K562 (cell line): Measurements from ENCODE around the gene ZMIZ1. TPM values are rescaled to one million over a fixed set of nuclear protein-coding genes. Genes with fewer than 3 reads are reported as not detected.

Experiments used
- ESRRB ChIP-seq: fragments of 250-450 bp; sonication (Bioruptor Pico); IDR thresholded peaks from 2 replicates; pipeline ENCODE4 v1.5.0; 2020; ENCODE audit warnings: mild to moderate bottlenecking, moderate library complexity, borderline replicate concordance
- NR3C1 ChIP-seq: sonication (generic); formaldehyde crosslinking; IDR thresholded peaks from 2 replicates; pipeline ENCODE4 v1.8.1; 2022; ENCODE audit warnings: missing genetic modification reagents
- NR4A1 ChIP-seq, 2 experiments: fragments of 250-450 bp in 1 of 2; fragments of 450-650 bp in 1 of 2; sonication (Bioruptor Pico) in 1 of 2; IDR thresholded peaks; 2 replicates each; pipeline versions ENCODE4 v1.4.0 to v1.6.1; 2016 to 2020; ENCODE audit warnings: mild to moderate bottlenecking in 2 of 2, missing compliant biosample characterization in 1 of 2, missing genetic modification characterization in 1 of 2, moderate library complexity in 1 of 2
- PHF8 ChIP-seq: fragments of 200-600 bp; sonication (generic); IDR thresholded peaks from 2 replicates; pipeline ENCODE4 v1.6.1; 2012; ENCODE audit warnings: mixed run types, mild to moderate bottlenecking, inconsistent platforms, low read length, moderate library complexity, borderline replicate concordance
- STAG1 ChIP-seq: sonication (generic); formaldehyde crosslinking; IDR thresholded peaks from 2 replicates; pipeline ENCODE4 v1.5.0; 2020; ENCODE audit warnings: missing genetic modification reagents, borderline replicate concordance
- TAL1 ChIP-seq: fragments of 450-650 bp; IDR thresholded peaks from 2 replicates; pipeline ENCODE4 v1.6.1; 2016; ENCODE audit warnings: mild to moderate bottlenecking
- TOE1 ChIP-seq, 2 experiments: fragments of 450-650 bp in 1 of 2; sonication (generic) in 1 of 2; formaldehyde crosslinking in 1 of 2; IDR thresholded peaks; 2 replicates each; pipeline versions ENCODE4 v1.7.1 to v1.8.0; 2016 to 2022; ENCODE audit warnings: borderline replicate concordance in 2 of 2, mild to moderate bottlenecking in 2 of 2, antibody characterized with exemption in 1 of 2, inconsistent platforms in 1 of 2, low read depth in 1 of 2, missing genetic modification reagents in 1 of 2, moderate library complexity in 1 of 2
- polyA plus RNA-seq, 8 experiments: library from polyadenylated mRNA; depleted of rRNA in 4 of 8; stranded (reverse) in 5 of 8; unstranded in 3 of 8; fragments of >200 nt; fragmentation: Nextera tagmentation in 2 of 8; fragmentation: Illumina TruSeq in 1 of 8; extraction: Ambion mirVana in 2 of 8; extraction: Trizol in 1 of 8; gene quantifications; 2 replicates each; pipeline versions ENCODE4 v1.2.1 to v1.2.3, GENCODE V29; 2011 to 2014; ENCODE audit warnings: inconsistent platforms in 1 of 8, missing spikeins in 1 of 8
- total RNA-seq, 7 experiments: library from RNA; depleted of rRNA in 6 of 7; stranded (reverse); fragments of >200 nt in 6 of 7; fragmentation: Illumina TruSeq in 2 of 7; extraction: Trizol in 2 of 7; gene quantifications; 2 replicates each; pipeline versions ENCODE4 v1.2.1 to v1.2.3, GENCODE V29; 2011 to 2021; ENCODE audit warnings: low replicate concordance in 1 of 7
- TF ChIP-seq, protein P1 (sequence below): fragments of 250-450 bp; sonication (Bioruptor Pico); IDR thresholded peaks from 2 replicates; pipeline ENCODE4 v1.8.0; 2021; ENCODE audit warnings: mild to moderate bottlenecking, moderate library complexity
- TF ChIP-seq, protein P2 (sequence below), 3 experiments: fragments of 200-800 bp in 1 of 3; sonication (Bioruptor generic) in 1 of 3; sonication (generic) in 1 of 3; formaldehyde crosslinking in 1 of 3; IDR thresholded peaks; 2 replicates each; pipeline versions ENCODE4 v1.6.1 to v1.8.0; 2016 to 2022; ENCODE audit warnings: mild to moderate bottlenecking in 2 of 3, missing compliant biosample characterization in 2 of 3, missing genetic modification characterization in 2 of 3, missing genetic modification reagents in 1 of 3
- TF ChIP-seq, protein P3 (sequence below): fragments of 250-450 bp; sonication (Bioruptor Pico); IDR thresholded peaks from 2 replicates; pipeline ENCODE4 v1.4.0; 2020
- TF ChIP-seq, protein P4 (sequence below): fragments of 450-650 bp; formaldehyde crosslinking; conservative IDR thresholded peaks from 2 replicates; pipeline ENCODE4 v1.4.0; 2022; ENCODE audit warnings: mild to moderate bottlenecking, missing genetic modification characterization
- TF ChIP-seq, protein P5 (sequence below): fragments of 200-800 bp; sonication (Bioruptor generic); IDR thresholded peaks from 2 replicates; pipeline ENCODE4 v1.6.1; 2016; ENCODE audit warnings: missing genetic modification characterization, missing compliant biosample characterization

ZMIZ1 gene
- total and polyA plus RNA-seq, 9 of the 15 experiments (the other 6 are each of a cell fraction or from before 2014, with no cell fraction given) = 1.0 to 37.3 (median 4.3) TPM

DNA sequence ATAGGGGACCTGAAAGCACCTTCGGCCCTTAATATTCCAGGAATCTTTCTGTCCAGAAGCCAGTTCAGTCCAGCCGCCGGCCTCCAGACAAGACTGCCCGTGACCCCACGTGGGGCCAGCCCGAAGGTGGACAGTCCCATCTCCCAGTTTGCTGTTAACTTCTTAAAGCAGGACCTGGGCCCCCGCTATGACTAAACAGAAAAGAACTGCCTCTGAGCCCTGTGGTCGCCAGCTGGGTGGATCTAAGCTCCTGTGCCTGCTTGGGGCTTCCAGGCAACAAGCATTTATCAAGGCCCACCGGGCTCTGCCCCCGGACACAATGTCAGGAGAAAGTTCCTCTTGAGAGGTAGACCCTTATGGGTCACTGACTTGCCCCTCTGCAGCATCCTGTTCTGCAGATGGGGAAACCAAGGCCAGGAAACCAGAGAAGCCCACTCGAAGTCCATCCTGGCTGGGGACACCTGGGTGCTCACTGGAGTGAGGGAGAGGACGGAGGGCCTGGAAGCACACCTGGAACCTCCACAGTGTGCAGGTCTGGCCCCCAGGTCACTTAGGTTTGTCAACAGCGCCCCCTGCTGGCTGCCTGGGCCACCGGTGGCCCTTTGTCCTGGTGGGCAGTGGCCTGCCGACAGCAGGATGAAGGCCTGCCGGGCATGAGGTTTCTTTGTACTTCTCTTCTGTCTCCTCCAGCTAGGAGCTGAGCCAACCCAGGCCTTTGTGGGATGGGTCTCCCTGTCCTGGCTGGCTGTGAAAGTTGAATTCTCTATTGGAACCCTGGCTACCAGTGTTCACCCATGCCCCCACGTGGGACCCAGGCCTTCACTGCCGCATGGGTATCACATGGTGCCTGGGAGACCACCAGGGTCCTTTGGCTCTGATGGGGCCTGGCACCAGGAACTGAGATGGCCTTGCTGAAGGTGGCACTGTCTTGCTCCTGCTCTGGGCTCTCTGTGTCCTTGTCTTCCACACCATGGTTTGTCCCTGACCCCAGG, 128.0 kb downstream of the ZMIZ1 start (continued):
- TF ChIP-seq, protein P1, sequence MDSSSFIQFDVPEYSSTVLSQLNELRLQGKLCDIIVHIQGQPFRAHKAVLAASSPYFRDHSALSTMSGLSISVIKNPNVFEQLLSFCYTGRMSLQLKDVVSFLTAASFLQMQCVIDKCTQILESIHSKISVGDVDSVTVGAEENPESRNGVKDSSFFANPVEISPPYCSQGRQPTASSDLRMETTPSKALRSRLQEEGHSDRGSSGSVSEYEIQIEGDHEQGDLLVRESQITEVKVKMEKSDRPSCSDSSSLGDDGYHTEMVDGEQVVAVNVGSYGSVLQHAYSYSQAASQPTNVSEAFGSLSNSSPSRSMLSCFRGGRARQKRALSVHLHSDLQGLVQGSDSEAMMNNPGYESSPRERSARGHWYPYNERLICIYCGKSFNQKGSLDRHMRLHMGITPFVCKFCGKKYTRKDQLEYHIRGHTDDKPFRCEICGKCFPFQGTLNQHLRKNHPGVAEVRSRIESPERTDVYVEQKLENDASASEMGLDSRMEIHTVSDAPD (CRISPR knock-in tag) = no peak
- TF ChIP-seq, protein P2, sequence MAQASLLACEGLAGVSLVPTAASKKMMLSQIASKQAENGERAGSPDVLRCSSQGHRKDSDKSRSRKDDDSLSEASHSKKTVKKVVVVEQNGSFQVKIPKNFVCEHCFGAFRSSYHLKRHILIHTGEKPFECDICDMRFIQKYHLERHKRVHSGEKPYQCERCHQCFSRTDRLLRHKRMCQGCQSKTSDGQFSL (CRISPR knock-in tag; IDR thresholded peaks at IDR 0.05) = no peak
- TF ChIP-seq, protein P2 (tag; IDR thresholded peaks at IDR 0.05) = no peak
- TF ChIP-seq NR3C1 (CRISPR knock-in tag) (no peak), STAG1 (CRISPR knock-in tag) (peak; percentile 96), TAL1 (no peak), PHF8 (no peak), TOE1 (IDR thresholded peaks at IDR 0.05; ENCODE audit: borderline replicate concordance) (no peak), TOE1 (CRISPR knock-in tag; IDR thresholded peaks at IDR 0.05; ENCODE audit: borderline replicate concordance, low read depth) (no peak), NR4A1 (CRISPR knock-in tag; IDR thresholded peaks at IDR 0.05) (no peak), NR4A1 (tag; IDR thresholded peaks at IDR 0.05) (0 out of 2 replicates have a peak, but pooled peaks have one; percentile 41), ESRRB (no peak)
- TF ChIP-seq, protein P3, sequence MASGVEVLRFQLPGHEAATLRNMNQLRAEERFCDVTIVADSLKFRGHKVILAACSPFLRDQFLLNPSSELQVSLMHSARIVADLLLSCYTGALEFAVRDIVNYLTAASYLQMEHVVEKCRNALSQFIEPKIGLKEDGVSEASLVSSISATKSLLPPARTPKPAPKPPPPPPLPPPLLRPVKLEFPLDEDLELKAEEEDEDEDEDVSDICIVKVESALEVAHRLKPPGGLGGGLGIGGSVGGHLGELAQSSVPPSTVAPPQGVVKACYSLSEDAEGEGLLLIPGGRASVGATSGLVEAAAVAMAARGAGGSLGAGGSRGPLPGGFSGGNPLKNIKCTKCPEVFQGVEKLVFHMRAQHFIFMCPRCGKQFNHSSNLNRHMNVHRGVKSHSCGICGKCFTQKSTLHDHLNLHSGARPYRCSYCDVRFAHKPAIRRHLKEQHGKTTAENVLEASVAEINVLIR (CRISPR knock-in tag) = no peak
- TF ChIP-seq, protein P4, sequence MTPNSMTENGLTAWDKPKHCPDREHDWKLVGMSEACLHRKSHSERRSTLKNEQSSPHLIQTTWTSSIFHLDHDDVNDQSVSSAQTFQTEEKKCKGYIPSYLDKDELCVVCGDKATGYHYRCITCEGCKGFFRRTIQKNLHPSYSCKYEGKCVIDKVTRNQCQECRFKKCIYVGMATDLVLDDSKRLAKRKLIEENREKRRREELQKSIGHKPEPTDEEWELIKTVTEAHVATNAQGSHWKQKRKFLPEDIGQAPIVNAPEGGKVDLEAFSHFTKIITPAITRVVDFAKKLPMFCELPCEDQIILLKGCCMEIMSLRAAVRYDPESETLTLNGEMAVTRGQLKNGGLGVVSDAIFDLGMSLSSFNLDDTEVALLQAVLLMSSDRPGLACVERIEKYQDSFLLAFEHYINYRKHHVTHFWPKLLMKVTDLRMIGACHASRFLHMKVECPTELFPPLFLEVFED (CRISPR knock-in tag) = no peak
- TF ChIP-seq, protein P5, sequence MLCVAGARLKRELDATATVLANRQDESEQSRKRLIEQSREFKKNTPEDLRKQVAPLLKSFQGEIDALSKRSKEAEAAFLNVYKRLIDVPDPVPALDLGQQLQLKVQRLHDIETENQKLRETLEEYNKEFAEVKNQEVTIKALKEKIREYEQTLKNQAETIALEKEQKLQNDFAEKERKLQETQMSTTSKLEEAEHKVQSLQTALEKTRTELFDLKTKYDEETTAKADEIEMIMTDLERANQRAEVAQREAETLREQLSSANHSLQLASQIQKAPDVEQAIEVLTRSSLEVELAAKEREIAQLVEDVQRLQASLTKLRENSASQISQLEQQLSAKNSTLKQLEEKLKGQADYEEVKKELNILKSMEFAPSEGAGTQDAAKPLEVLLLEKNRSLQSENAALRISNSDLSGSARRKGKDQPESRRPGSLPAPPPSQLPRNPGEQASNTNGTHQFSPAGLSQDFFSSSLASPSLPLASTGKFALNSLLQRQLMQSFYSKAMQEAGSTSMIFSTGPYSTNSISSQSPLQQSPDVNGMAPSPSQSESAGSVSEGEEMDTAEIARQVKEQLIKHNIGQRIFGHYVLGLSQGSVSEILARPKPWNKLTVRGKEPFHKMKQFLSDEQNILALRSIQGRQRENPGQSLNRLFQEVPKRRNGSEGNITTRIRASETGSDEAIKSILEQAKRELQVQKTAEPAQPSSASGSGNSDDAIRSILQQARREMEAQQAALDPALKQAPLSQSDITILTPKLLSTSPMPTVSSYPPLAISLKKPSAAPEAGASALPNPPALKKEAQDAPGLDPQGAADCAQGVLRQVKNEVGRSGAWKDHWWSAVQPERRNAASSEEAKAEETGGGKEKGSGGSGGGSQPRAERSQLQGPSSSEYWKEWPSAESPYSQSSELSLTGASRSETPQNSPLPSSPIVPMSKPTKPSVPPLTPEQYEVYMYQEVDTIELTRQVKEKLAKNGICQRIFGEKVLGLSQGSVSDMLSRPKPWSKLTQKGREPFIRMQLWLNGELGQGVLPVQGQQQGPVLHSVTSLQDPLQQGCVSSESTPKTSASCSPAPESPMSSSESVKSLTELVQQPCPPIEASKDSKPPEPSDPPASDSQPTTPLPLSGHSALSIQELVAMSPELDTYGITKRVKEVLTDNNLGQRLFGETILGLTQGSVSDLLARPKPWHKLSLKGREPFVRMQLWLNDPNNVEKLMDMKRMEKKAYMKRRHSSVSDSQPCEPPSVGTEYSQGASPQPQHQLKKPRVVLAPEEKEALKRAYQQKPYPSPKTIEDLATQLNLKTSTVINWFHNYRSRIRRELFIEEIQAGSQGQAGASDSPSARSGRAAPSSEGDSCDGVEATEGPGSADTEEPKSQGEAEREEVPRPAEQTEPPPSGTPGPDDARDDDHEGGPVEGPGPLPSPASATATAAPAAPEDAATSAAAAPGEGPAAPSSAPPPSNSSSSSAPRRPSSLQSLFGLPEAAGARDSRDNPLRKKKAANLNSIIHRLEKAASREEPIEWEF (CRISPR knock-in tag) = no peak
